ENCODE measurements around the gene DMD.

The DMD gene

GRCh38 chrX:31181377-31182000, 2029.9 kb downstream of the DMD start:
- H3K27ac ChIP-seq (ENCODE audit: low read depth, low read length, severe bottlenecking), result no peak overlapping the region
- H3K4me3 ChIP-seq (ENCODE audit: extremely low read depth, insufficient read depth, low read length, poor library complexity, severe bottlenecking), result no peak overlapping the region
- no peaks in the 10 kb centered on the region for H3K4me1 ChIP-seq (ENCODE audit: control insufficient read depth, insufficient read depth, low read length, poor library complexity, severe bottlenecking)
- no peaks in the 10 kb centered on the region for H3K36me3 ChIP-seq (ENCODE audit: control insufficient read depth, insufficient read depth, low read length)
- no peaks in the 10 kb centered on the region for H3K9me3 ChIP-seq (ENCODE audit: control insufficient read depth, low read length)
- no CpG with 5 or more reads among the region's 4 CpGs for WGBS, 2 experiments (ENCODE audit: insufficient coverage in 2 of 2)

DNA sequence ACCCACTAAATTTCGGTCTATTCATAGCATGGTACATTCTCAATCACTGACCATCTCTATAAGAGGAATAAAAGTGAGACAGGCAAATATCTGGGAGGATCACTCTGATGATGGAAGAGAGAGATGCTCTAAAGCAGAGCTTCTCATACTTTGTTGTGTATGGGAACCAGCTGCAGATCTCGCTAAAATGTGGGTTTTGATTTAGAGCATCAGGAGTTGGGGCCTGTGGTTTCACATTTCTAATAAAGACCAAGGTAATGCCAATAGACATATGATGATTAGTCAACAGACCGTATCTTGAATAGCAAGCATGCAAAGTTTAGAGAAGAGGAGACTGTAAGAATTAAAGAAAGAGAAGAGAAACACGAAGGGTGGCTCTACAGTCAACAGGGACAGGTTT, 2032.1 kb downstream of the DMD start:
- 60% methylated on average over 1 of the region's 4 CpGs for WGBS, 2 experiments (ENCODE audit: insufficient coverage in 2 of 2)
- H3K9me3 ChIP-seq (ENCODE audit: control insufficient read depth, low read length), result no peaks in the 10 kb centered on the region

DNA sequence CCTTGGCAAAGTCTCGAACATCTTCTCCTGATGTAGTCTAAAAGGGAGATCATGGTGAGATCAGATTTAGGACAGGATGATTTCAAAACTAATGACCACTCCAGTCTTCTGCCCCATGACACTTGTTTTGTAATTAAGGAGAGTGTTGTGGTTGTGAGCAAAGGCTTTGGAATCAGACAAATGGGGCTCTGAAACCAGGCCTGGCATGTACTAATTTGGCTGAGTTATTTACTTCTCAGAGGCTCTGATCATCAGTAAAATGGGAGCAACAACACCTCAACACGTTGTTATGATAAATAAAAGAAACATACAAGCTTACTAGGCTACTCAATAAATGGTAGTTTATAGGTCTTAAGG, 2032.6 kb downstream of the DMD start:
- WGBS, 2 experiments (ENCODE audit: insufficient coverage in 2 of 2), result 100% methylated on average over 1 of the region's 2 CpGs; no CpG with 5 or more reads in 1 of the 2 experiments
- Histone ChIP-seq H3K9me3 (ENCODE audit: control insufficient read depth, low read length) (no peaks in the 10 kb centered on the region), H3K27ac (ENCODE audit: low read depth, low read length, severe bottlenecking) (no peak overlapping the region), H3K4me1 (ENCODE audit: control insufficient read depth, insufficient read depth, low read length, poor library complexity, severe bottlenecking) (no peaks in the 10 kb centered on the region), H3K4me3 (ENCODE audit: extremely low read depth, insufficient read depth, low read length, poor library complexity, severe bottlenecking) (no peak overlapping the region), H3K36me3 (ENCODE audit: control insufficient read depth, insufficient read depth, low read length) (no peaks in the 10 kb centered on the region)

More for the DNA sequence above, 2032.1 kb downstream of the DMD start:
- no peaks in the 10 kb centered on the region for H3K36me3 ChIP-seq (ENCODE audit: control insufficient read depth, insufficient read depth, low read length)
- no peaks in the 10 kb centered on the region for H3K4me1 ChIP-seq (ENCODE audit: control insufficient read depth, insufficient read depth, low read length, poor library complexity, severe bottlenecking)
- H3K4me3 ChIP-seq (ENCODE audit: extremely low read depth, insufficient read depth, low read length, poor library complexity, severe bottlenecking), result no peak overlapping the region
- H3K27ac ChIP-seq (ENCODE audit: low read depth, low read length, severe bottlenecking), result no peak overlapping the region

DNA sequence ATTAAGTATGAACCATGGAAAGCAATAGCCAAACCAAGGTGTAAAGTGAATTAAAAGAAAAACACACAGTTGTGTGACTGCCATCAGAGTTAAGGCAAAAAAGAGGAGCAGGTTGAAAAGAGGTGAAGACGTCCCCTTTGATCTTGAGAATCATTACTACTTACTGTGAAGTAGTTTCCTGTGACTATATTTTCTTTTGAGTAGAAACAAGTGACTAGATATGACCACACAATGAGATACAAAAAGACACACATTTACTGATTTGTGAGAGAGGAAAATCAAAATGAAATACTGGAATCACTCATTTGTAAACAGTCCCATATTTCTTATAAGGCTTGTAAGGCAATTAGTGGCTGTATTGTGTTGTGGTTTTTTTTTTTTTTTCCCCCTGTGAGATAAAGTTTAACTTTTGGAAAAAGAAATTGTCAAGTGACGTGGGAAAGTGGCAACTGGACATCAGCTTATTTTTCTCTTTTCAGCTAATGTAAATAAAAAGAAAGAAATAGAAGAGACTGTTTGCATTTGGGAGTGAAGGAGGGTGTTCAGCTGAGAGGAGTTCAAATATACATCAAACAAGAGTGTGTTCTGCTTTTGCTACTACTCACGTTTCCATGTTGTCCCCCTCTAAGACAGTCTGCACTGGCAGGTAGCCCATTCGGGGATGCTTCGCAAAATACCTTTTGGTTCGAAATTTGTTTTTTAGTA, 2033.1 kb downstream of the DMD start:
- no peak overlapping the region for H3K4me3 ChIP-seq (ENCODE audit: extremely low read depth, insufficient read depth, low read length, poor library complexity, severe bottlenecking)
- 80 to 100% methylated on average over 1 to 4 of the region's 6 CpGs for WGBS, 2 experiments (ENCODE audit: insufficient coverage in 2 of 2)

GRCh38 chrX:31170792-31171191, 2040.6 kb downstream of the DMD start:
- H3K27ac ChIP-seq (ENCODE audit: low read depth, low read length, severe bottlenecking), result no peak overlapping the region
- no peak overlapping the region for H3K4me3 ChIP-seq (ENCODE audit: extremely low read depth, insufficient read depth, low read length, poor library complexity, severe bottlenecking)
- WGBS, 2 experiments (ENCODE audit: insufficient coverage in 2 of 2), result no CpG with 5 or more reads among the region's 2 CpGs
- no peaks in the 10 kb centered on the region for H3K36me3 ChIP-seq (ENCODE audit: control insufficient read depth, insufficient read depth, low read length)
- H3K9me3 ChIP-seq (ENCODE audit: control insufficient read depth, low read length), result no peaks in the 10 kb centered on the region
- H3K4me1 ChIP-seq (ENCODE audit: control insufficient read depth, insufficient read depth, low read length, poor library complexity, severe bottlenecking), result peaks cover 8% of the 10 kb centered on the region

More for the DNA sequence above, 2033.1 kb downstream of the DMD start:
- H3K36me3 ChIP-seq (ENCODE audit: control insufficient read depth, insufficient read depth, low read length), result no peaks in the 10 kb centered on the region
- H3K4me1 ChIP-seq (ENCODE audit: control insufficient read depth, insufficient read depth, low read length, poor library complexity, severe bottlenecking), result no peaks in the 10 kb centered on the region
- no peaks in the 10 kb centered on the region for H3K9me3 ChIP-seq (ENCODE audit: control insufficient read depth, low read length)
- no peak overlapping the region for H3K27ac ChIP-seq (ENCODE audit: low read depth, low read length, severe bottlenecking)

DNA sequence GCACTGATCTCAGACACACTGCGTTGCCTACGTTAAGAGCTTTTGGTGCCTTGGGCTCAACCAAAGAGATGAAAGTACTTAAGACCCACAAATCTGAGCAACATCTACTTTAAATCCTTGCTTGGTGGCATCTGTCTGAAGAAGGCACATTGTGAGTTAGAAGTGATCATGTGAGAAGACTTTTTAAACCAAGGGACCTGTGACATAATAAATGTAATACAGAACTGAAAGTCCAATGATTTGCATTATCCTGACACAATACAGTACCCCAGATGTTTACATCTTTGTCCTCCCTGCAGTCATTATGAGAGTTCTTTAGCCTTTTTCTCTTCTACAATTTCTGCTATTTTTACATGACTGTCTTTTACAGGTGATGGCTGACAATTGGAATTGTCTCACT, 2042.8 kb downstream of the DMD start:
- H3K4me3 ChIP-seq (ENCODE audit: extremely low read depth, insufficient read depth, low read length, poor library complexity, severe bottlenecking), result no peak overlapping the region
- H3K27ac ChIP-seq (ENCODE audit: low read depth, low read length, severe bottlenecking), result no peak overlapping the region
- 100% methylated on average over 2 of the region's 2 CpGs; no CpG with 5 or more reads in 1 of the 2 experiments for WGBS, 2 experiments (ENCODE audit: insufficient coverage in 2 of 2)
- H3K4me1 ChIP-seq (ENCODE audit: control insufficient read depth, insufficient read depth, low read length, poor library complexity, severe bottlenecking), result peaks cover 8% of the 10 kb centered on the region
- no peaks in the 10 kb centered on the region for H3K36me3 ChIP-seq (ENCODE audit: control insufficient read depth, insufficient read depth, low read length)
- no peaks in the 10 kb centered on the region for H3K9me3 ChIP-seq (ENCODE audit: control insufficient read depth, low read length)

GRCh38 chrX:31166832-31167231, 2044.5 kb downstream of the DMD start:
- Histone ChIP-seq H3K4me3 (ENCODE audit: extremely low read depth, insufficient read depth, low read length, poor library complexity, severe bottlenecking) (no peak overlapping the region), H3K9me3 (ENCODE audit: control insufficient read depth, low read length) (no peaks in the 10 kb centered on the region), H3K36me3 (ENCODE audit: control insufficient read depth, insufficient read depth, low read length) (no peaks in the 10 kb centered on the region), H3K27ac (ENCODE audit: low read depth, low read length, severe bottlenecking) (no peak overlapping the region), H3K4me1 (ENCODE audit: control insufficient read depth, insufficient read depth, low read length, poor library complexity, severe bottlenecking) (peaks cover 8% of the 10 kb centered on the region)
- no CpG with 5 or more reads among the region's 5 CpGs for WGBS, 2 experiments (ENCODE audit: insufficient coverage in 2 of 2)

DNA sequence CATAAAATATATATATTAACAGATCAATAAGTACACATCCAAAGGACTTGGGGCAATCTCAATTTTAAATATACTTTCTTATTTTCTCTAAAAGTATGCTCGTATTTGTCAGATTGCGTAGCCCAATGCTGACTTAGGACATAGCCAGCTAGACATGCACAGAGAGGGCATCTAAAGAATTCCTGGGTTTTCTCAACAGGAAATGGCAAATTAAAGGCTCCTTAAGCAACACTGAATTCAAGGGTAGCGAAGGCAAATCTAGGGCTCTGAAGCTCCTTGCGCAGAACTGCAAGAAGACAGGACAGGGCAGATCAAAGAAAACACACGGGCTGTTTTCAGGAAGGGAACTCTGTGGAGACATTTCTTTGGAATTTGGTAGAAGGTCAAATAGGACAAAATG, 2044.9 kb downstream of the DMD start:
- Histone ChIP-seq H3K4me3 (ENCODE audit: extremely low read depth, insufficient read depth, low read length, poor library complexity, severe bottlenecking) (no peak overlapping the region), H3K9me3 (ENCODE audit: control insufficient read depth, low read length) (no peaks in the 10 kb centered on the region), H3K36me3 (ENCODE audit: control insufficient read depth, insufficient read depth, low read length) (no peaks in the 10 kb centered on the region), H3K4me1 (ENCODE audit: control insufficient read depth, insufficient read depth, low read length, poor library complexity, severe bottlenecking) (peaks cover 8% of the 10 kb centered on the region), H3K27ac (ENCODE audit: low read depth, low read length, severe bottlenecking) (no peak overlapping the region)
- WGBS, 2 experiments (ENCODE audit: insufficient coverage in 2 of 2), result 86% methylated on average over 2 of the region's 5 CpGs; no CpG with 5 or more reads in 1 of the 2 experiments

GRCh38 chrX:31165241-31166035, 2045.9 kb downstream of the DMD start:
- H3K27ac ChIP-seq (ENCODE audit: low read depth, low read length, severe bottlenecking), result no peak overlapping the region
- no peak overlapping the region for H3K4me3 ChIP-seq (ENCODE audit: extremely low read depth, insufficient read depth, low read length, poor library complexity, severe bottlenecking)
- 100% methylated on average over 1 of the region's 5 CpGs; no CpG with 5 or more reads in 1 of the 2 experiments for WGBS, 2 experiments (ENCODE audit: insufficient coverage in 2 of 2)
- H3K4me1 ChIP-seq (ENCODE audit: control insufficient read depth, insufficient read depth, low read length, poor library complexity, severe bottlenecking), result peaks cover 8% of the 10 kb centered on the region
- H3K36me3 ChIP-seq (ENCODE audit: control insufficient read depth, insufficient read depth, low read length), result no peaks in the 10 kb centered on the region
- no peaks in the 10 kb centered on the region for H3K9me3 ChIP-seq (ENCODE audit: control insufficient read depth, low read length)

- WGBS, 2 experiments (ENCODE audit: insufficient coverage in 2 of 2), result no CpG with 5 or more reads among the region's 2 CpGs
- no peaks in the 10 kb centered on the region for H3K36me3 ChIP-seq (ENCODE audit: control insufficient read depth, insufficient read depth, low read length)
- H3K9me3 ChIP-seq (ENCODE audit: control insufficient read depth, low read length), result no peaks in the 10 kb centered on the region
- no peak overlapping the region for H3K4me3 ChIP-seq (ENCODE audit: extremely low read depth, insufficient read depth, low read length, poor library complexity, severe bottlenecking)
- H3K27ac ChIP-seq (ENCODE audit: low read depth, low read length, severe bottlenecking), result no peak overlapping the region
- no peaks in the 10 kb centered on the region for H3K4me1 ChIP-seq (ENCODE audit: control insufficient read depth, insufficient read depth, low read length, poor library complexity, severe bottlenecking)
Measured at GRCh38 chrX:31154946-31155345, 2056.4 kb downstream of the DMD start.

All from mesodermal cell (in vitro differentiated cells).